GM12873 (cell line): ENCODE results near the gene LPIN2.

Experiments used
- CTCF ChIP-seq: IDR thresholded peaks from 2 replicates; pipeline ENCODE4 v1.5.1; 2012; ENCODE audit warnings: low read depth, mild to moderate bottlenecking, moderate library complexity, low read length, control low read depth; ENCODE audit not compliant: insufficient read depth; ENCODE audit errors: missing control alignments

The LPIN2 gene

GRCh38 chr18:2979871-2980790 lies 32.8 kb downstream of the LPIN2 start:
- no peak for TF ChIP-seq CTCF

- TF ChIP-seq CTCF: no peak
Measured at GRCh38 chr18:2979129-2979528, 33.8 kb downstream of the LPIN2 start.

- no peak for TF ChIP-seq CTCF
Measured at GRCh38 chr18:2978661-2979106, 34.3 kb downstream of the LPIN2 start.

GRCh38 chr18:2978208-2978607 lies 34.7 kb downstream of the LPIN2 start:
- TF ChIP-seq CTCF: no peak

GRCh38 chr18:2976218-2977132 lies 36.5 kb downstream of the LPIN2 start:
- TF ChIP-seq CTCF: no peak

- no peak for TF ChIP-seq CTCF
Measured at GRCh38 chr18:2974731-2975130, 38.2 kb downstream of the LPIN2 start.

GRCh38 chr18:2971741-2972552 lies 41.0 kb downstream of the LPIN2 start:
- TF ChIP-seq CTCF: no peak
